Choroid plexus epithelial cell (primary cell): ENCODE results near the gene SYCP2.
"Not testable (repeated sequence)": the region's sequence is repeated elsewhere in the genome, so short reads cannot be mapped to it uniquely, and the experiment has no call there.

ENCODE experiments used
- DNase-seq: peaks from one replicate; pipeline ENCODE4 v3.0.0-alpha.2; 2010; ENCODE audit warnings: low read depth
- H3K4me3 ChIP-seq: 2 replicates; pipeline ENCODE4 v1.5.1; 2011; ENCODE audit warnings: low read depth, mild to moderate bottlenecking, control low read depth, low read length, moderate library complexity
- CTCF ChIP-seq: conservative IDR thresholded peaks from 2 replicates; pipeline ENCODE4 v1.5.1; 2011; ENCODE audit warnings: low read depth, mild to moderate bottlenecking, control low read depth, inconsistent platforms, low read length, moderate library complexity

SYCP2 gene

GRCh38 chr20:59908855-59909254 lies 24.6 kb downstream of the SYCP2 start:
- TF ChIP-seq CTCF: no peak
- no peak overlapping the region for H3K4me3 ChIP-seq
- DNase-seq: no peak

DNA sequence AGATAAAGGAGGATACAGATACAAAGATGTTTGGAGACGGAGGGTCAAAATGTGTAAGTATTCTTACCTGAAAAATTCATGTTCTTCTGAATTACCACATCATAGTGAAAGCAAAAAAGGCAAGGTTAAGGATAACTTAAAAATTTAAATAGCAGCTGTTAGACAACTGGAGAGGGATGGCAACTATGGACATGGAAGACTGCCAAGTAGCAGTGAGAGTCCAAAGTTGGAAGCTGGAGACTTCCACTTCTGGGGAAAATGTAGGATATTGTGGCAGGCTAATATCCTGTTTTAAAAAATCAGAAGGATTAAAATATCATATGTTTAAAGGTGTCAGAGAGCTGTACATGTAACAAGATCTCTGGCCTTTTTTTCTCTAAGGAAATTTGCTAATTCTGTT lies 29.8 kb downstream of the SYCP2 start:
- no peak for DNase-seq
- TF ChIP-seq CTCF: no peak
- no peak overlapping the region for H3K4me3 ChIP-seq

DNA sequence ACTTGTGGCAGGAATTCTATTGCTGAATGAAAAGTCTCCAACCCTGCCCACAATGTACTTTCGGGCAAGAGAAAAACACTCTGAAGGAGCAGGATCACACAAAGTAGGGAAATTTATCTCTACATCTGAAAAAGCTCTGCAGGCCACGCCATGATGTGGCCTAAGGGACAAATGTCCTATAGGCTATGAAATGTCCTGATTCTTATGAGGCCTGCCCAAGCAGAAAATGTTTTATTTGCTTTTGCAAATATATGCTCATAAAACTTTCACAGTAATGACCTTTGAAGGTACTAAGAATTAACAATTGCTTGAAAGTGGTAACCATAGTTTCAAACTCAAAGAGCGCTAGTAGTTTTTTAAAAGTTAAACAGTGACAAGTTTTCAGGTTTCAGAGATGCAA lies 31.0 kb downstream of the SYCP2 start:
- no peak for TF ChIP-seq CTCF

GRCh38 chr20:59895908-59896307 lies 37.5 kb downstream of the SYCP2 start:
- no peak overlapping the region for H3K4me3 ChIP-seq
- no peak for TF ChIP-seq CTCF
- no peak for DNase-seq

More for the DNA sequence above, 31.0 kb downstream of the SYCP2 start:
- DNase-seq: no peak
- no peak overlapping the region for H3K4me3 ChIP-seq

- no peak overlapping the region for H3K4me3 ChIP-seq
- TF ChIP-seq CTCF: no peak
- DNase-seq: no peak
Measured at GRCh38 chr20:59891581-59891980, 41.9 kb downstream of the SYCP2 start.

- DNase-seq: not testable (repeated sequence)
Measured at GRCh38 chr20:59890035-59890434, 43.4 kb downstream of the SYCP2 start.

GRCh38 chr20:59888050-59888449 lies 45.4 kb downstream of the SYCP2 start:
- H3K4me3 ChIP-seq: no peak overlapping the region
- TF ChIP-seq CTCF: no peak
- no peak for DNase-seq

More at GRCh38 chr20:59890035-59890434, 43.4 kb downstream of the SYCP2 start:
- H3K4me3 ChIP-seq: not testable (repeated sequence)

DNA sequence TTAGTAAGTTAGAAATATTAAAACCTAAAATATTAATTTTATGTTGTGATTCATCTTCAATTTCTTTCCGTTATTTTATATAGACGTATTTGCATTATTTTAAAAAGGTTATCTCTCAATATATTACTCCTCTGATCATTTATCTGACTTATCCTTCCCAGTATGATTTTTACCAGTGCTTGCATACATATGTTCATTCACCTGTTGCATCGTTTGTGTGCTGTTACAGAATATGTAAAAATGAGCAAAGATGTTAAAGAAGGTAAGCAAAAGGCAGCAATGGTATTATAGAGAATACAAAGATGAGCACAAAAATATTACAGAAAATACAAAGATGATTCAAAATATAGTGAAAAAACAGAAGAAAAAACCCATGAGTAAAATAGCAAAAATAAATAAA lies 48.9 kb downstream of the SYCP2 start:
- TF ChIP-seq CTCF: no peak

More for the DNA sequence above, 48.9 kb downstream of the SYCP2 start:
- H3K4me3 ChIP-seq: no peak overlapping the region
- DNase-seq: no peak
